HTR-8/SVneo (cell line): ENCODE measurements around the gene TMSB4X.

Experiments used
- DNase-seq: peaks from one replicate; pipeline ENCODE4 v3.0.0; 2011; ENCODE audit warnings: low spot score, mixed read lengths; ENCODE audit not compliant: insufficient read length
- FAIRE-seq: peaks from 2 replicates; lab custom pipeline; 2011; peaks lifted over from hg19 to GRCh38; lab: Jason Lieb, UNC

Gene TMSB4X

GRCh38 chrX:12992544-12993118 lies 17.7 kb downstream of the TMSB4X start:
- DNase-seq (no peak), FAIRE-seq (no peak)

- DNase-seq (no peak), FAIRE-seq (no peak)
Measured at GRCh38 chrX:12993826-12994225, 18.9 kb downstream of the TMSB4X start.

- DNase-seq (no peak), FAIRE-seq (no peak)
Measured at GRCh38 chrX:12994321-12994720, 19.4 kb downstream of the TMSB4X start.

DNA sequence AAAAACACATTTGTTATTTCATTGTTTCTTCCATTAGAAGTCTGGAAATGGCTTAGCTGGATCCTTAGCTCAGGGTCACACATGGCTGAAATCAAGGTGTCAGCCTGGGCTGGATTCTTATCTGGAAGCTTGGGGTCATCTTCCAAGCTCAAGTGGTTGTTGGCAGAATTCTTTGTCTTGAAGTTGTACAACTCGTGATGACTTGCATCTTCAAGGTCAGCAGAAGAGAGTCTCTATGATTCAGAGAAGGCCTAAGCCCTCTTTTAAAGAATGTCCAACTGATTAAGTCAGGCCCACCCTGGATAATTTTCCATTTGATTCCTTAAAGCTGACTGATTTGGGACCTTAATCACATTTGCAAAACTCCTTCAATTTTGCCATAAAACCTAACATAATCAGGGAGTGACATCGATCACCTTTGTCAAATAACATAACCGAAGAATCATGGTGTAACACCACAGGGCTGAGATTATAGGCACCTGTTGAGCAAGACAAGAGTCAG lies 22.1 kb downstream of the TMSB4X start:
- FAIRE-seq, result no peak
- no peak for DNase-seq

DNA sequence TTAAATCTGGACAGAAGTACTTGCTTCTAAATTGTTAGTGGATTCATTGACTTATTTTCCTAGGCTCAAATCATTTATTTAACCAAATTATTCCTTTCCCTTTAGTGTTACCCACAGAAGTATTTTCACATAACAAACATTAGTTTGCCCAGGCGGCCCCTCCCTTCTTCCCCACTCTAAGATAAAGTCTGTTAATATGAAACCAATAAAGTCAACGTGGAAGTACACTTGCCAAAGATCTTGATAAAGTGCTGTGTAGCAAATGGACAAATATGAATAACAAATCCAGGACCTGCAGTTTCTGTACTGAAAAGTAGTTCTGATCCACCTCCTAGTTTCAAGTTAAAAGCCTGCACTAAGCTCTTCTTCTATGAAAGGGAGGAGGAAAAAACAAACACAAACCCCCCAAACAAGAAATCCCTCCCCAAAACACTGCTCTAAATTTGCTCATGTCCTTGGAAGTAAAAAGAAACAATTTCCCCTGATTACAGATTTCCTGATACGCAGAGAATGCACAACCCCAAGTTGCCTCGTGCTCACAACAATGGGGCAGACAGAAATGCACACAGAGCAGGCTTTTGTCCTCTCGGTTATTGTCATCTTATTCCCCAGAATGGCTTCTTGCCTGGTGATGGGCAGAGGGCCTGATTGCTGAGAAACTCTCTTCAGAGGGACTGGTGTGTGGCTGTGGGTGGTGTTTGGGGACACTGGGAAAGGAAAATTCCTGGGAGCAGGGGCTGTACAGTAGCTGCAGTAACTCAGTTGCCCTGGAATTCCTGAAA lies 23.2 kb downstream of the TMSB4X start:
- no peak for FAIRE-seq

DNA sequence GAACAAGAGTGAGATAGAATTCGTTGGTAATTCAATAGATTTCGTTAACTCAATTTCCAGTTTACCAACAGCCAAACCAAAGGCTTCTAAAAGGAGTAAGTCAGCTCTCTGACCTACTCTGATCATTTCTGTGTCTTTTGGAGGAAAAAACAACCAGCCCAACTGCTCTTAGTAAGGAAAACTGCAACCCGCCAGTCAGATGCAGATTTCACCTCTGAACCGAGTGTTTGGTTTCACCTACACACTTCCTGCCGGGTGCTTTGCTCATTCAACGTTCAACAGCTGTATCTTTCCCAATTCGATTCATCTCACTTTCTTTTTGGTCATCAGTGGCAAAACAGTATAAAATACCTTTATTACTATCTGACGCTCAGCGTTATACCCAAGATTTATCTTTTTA lies 24.5 kb downstream of the TMSB4X start:
- DNase-seq (no peak), FAIRE-seq (no peak)

More for the DNA sequence above, 23.2 kb downstream of the TMSB4X start:
- no peak for DNase-seq

DNA sequence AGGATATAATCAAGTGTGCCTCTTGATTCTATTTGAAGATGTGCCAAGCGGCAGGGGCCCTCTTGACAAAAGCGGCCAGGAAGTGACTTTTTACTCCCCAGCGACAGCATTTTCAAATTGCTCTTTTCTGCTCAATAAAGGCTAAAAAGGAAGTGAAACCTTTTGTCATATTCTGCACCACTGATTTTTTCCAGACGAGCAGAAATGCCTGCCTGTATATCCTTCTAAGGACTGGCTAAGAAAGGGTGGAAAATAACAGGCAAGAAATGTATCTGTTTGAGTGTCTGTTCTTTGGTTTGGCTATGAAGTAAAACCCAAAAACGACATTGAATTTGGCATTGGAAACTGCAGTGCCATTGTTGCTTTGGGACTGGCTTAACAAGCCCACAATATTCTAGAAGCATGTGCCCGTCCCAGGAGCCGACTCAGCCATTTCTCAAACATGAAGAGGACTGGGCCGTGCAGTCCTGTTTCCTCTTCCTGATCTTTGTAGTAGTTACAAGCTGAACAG lies 25.4 kb downstream of the TMSB4X start:
- no peak for FAIRE-seq
- no peak for DNase-seq

DNA sequence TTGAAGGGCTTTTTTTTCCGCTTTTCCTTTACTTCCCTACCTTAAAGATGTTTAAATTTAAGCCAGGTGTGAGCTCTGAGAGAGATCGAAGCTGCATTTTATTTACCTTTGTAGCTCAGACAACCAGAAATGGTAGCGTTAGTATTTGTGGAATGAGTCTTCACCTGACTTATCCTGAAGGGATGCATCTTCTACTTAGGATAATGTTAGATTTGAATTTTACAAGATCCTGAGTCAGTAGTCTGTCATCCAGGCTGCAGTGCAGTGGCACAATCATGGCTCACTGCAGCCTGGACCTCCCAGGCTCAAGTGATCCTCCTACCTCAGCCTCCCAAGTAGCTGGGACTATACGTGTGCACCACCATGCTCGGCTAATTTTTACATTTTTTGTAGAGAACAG lies 26.2 kb downstream of the TMSB4X start:
- FAIRE-seq (no peak), DNase-seq (no peak)

- FAIRE-seq (no peak), DNase-seq (no peak)
Measured at GRCh38 chrX:13001961-13002671, 27.2 kb downstream of the TMSB4X start.

DNA sequence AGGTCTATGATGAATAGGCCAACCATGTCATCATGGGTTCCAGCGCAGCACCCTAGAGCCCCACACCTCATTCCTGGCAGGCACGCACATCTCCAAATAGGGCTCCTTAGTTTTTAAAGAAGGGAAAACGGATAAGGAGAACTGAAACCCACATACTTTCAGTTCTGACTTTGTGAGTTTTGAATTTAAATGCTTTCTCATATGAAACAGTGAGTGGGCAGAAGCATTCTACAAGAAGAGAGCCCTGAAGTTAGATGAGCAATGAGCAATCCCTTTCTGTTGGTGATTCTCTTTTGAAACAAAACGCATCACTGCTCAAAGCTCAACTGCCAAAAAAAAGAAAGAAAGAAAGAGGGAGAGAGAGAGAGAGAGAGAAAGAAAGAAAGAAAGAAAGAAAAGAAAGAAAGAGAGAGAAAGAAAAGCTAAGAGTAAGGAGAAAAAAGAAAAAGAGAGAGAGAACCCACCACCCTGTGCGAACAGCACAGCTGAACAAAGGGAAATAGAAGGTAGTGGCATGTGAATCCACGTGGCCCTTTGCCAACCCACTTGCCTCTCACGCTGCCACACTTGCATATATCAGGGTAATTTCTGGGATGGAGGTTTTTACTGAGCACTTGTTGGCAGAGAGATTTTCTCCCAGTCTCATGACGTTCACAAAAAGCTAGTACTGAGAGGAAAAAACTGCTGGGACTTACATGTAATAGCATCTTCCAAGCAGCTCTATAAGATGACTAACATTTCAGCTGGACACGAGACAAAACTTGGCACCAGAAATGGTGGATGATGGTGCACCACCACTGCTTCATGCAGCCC lies 31.0 kb downstream of the TMSB4X start:
- DNase-seq, result no peak
- FAIRE-seq, result no peak

DNA sequence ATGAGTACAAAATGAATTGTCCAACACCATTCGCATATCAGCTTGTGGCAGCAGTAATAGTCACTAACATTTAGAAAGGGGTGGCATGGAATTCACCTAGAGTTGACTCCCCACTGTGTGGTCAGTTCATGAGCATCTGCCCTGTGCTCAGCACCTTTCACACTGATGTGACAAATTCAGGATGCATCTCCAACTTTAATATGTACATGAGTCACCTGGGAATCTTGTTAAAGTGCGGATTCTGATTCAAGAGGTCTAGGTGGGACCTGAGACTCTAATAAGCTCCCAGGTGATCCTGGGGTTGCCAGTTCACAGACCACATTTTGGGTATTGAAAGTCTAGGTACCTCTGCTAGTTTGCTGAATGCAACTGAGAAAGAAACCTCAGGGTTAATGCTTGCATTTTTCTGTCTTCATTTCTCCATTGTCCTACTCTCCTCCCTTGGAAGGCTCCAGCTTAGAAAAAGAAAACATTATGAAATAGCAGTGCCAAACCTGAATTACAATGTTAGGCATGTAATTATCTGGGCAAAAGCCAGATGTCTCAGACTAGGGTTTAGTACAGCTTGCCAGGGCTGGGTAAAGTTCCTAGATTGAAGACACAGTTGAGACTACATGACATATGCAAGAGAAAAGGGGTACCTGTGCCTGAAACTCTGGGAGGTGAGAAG lies 32.7 kb downstream of the TMSB4X start:
- FAIRE-seq (no peak), DNase-seq (no peak)

- DNase-seq (no peak), FAIRE-seq (no peak)
Measured at GRCh38 chrX:13008189-13008533, 33.3 kb downstream of the TMSB4X start.

DNA sequence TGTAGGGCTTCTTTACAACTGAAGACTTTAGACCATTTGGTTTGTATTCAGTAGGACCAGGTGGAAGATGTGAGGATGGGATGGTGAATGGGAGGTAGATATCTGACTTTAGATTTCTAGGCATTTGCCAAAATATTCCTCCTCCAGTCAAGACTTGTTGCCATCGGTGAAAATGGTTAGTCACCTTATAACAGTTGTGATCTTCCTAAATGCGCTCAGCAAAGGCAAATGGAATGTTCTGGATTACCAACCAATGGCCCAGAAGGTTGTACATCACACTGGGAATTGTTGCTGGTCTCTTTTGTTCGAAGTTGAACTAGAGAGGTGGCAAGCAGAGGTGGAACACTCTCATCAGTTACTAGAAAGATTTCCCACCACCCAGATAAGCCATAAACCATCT lies 33.9 kb downstream of the TMSB4X start:
- DNase-seq, result no peak
- no peak for FAIRE-seq

GRCh38 chrX:13009273-13009672 lies 34.4 kb downstream of the TMSB4X start:
- DNase-seq (no peak), FAIRE-seq (no peak)

GRCh38 chrX:13009844-13010243 lies 34.9 kb downstream of the TMSB4X start:
- FAIRE-seq (no peak), DNase-seq (no peak)

GRCh38 chrX:13010546-13010945 lies 35.6 kb downstream of the TMSB4X start:
- no peak for DNase-seq
- FAIRE-seq, result no peak

DNA sequence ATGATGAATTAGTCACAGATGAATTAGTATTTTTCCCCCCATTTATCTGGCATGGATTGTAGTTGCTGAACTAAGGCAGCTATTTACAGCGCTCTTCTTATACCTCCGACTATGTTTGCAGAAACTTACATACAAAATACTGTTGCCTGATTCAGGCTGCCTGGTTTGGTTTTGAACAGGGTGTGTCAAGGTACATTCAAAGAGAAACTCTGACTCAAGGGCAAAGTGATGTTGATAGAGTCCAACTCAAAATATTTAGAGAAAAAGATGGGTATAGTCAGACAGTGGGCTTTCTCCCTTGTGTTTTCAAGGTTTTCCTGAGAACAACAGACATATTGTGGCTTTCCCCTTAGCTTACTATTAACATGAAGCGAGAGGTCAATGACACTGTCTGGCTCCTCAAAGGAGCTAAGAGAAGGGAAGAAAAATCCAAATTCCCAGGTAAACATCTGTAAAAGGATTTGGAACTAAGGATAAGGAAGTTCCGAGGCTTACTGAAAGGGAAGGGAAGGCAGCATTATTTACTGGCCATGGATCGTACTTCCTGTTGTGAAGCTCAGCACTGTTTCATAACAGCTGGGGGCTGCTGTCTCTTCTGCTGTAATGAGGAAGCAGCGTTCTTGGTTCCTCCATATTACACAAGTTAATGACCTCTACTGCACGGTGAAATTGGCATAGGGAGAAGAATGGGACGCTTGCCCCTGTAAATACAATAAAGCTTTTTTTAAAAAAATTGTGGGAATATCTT lies 38.6 kb downstream of the TMSB4X start:
- DNase-seq (no peak), FAIRE-seq (no peak)

DNA sequence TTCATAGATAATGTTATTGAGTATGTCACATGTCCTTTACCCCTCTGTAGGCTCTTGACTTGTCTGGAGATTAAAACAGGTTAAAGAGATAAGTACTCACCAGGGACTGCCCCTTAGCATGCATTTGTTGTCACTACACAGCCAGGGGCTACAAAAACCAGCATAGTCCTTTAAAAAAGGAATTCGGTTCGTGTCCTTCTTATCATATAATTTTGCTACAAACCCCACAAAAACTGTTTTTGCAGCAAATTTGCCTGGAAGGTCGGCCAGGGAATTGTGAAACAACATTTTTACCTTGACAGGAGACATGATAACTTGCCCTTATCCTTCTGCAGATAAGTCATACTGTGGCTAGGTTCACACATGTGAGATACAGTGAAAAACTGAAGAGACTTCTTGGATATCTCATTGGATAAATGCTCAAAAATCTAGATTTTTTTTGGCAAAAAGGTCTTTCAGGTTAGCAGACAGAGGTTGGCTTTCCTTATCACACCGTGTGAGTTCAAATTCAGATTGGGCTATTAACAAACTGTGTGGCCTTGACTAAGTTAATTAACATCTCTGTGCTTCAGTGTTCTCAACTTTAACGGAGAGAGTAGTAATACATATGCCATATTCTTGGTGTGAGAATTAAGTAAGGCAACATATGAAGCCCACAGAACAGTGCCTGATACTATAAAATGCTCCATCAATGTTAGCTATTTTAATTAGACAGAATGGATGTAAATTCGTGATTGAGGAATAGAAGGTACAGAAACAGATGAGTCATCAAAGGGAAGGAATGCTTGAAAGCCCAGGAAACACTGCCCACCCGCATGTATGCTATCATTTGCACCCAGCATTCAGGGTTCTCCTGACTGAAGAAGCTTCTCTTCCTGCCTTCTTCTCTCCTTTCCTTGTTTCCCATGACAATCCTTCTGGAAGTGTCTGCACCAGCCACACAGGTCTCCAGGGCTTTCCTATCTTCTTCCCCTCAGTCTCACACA lies 39.5 kb downstream of the TMSB4X start:
- FAIRE-seq, result peak; percentile 36
- DNase-seq, result no peak
